SHP77 treated with DMSO at 0.1 percent for 48 hours (cell line): Measurements from ENCODE around the gene UPK3B.
"Not testable (repeated sequence)": the region's sequence is repeated elsewhere in the genome, so short reads cannot be mapped to it uniquely, and the experiment has no call there.

ENCODE experiments used
- DNase-seq: peaks from one replicate; lab custom pipeline; 2025; lab: John Stamatoyannopoulos, UW

Gene UPK3B

DNA sequence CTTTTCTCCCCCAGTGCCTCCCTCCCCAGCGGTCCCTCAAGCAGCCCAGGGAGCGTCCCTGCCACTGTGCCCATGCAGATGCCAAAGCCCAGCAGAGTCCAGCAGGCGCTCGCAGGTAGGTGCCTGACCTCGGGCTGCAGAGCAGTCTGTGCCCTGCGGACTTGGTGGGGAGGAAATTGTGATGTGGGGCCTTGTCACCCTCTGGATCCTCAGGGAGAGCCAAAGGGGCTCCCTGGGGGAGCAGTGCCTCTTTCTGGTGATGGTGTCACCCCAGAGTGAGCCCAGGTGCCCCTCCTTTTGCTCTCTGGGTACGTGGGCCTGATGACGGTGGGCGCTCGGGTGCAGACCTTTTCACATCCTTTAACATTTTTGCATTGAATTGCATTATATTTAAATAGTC, 18.2 kb upstream of the UPK3B start:
- DNase-seq, result not testable (repeated sequence)

DNA sequence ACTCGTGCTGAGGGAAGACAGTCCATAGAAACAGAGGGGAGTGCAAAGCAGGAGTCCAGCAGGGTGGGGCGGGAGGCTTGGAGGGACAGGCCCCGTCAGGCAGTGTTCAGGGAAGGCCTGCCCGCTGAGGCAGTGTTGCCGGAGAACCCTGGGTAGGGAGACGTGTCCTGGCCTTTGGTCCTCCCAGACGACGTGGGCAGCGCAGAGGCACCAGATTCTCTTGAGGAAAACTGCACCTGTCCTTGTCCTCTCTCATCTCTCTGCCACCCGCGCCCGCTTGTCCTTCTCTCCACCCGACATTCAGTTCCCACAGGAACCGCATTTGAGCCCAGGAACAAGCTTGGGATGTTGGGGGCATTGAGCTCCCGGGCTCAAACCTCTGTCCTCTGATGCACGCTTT, 14.6 kb upstream of the UPK3B start:
- DNase-seq, result not testable (repeated sequence)

- DNase-seq, result not testable (repeated sequence)
Observed at GRCh38 chr7:76497918-76498582, 12.3 kb upstream of the UPK3B start.

GRCh38 chr7:76498583-76499200, 11.7 kb upstream of the UPK3B start:
- not testable (repeated sequence) for DNase-seq

DNA sequence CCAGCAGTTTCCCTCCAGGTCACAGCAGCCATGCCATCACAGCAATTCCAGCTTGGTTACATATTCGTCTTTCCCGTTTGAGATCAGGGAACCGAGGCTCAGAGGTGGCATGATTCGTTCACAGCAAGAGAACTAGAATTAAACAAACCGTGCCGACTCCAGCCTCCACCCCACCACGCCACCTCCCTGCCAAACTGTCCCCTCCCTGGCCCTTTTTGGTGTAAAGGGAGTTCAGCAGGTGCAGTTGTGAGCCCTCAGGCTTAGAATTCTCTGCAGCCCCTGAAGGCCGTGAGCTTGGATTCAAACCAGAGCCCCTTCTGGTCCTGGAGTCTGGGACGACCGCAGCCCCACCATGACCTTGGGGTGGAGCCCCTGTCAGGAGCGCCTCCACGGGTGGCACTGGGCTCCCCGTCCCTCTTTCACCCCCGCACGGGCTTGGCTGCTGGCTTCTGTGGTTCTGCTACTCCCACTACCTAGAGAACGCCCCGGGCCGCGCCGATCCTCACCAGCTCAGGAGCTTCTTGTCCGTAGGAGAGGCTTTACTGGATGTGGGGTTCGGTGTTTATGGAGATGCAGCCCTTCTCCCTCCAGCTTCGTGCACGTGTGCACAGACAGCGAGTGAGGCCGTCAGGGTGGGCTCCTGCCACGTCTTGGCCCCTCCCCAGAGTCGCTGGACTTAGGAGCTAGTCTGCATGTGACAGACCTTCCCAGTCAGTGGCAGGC, 11.0 kb upstream of the UPK3B start:
- not testable (repeated sequence) for DNase-seq

GRCh38 chr7:76499924-76500241, 10.5 kb upstream of the UPK3B start:
- DNase-seq, result not testable (repeated sequence)

- DNase-seq, result not testable (repeated sequence)
Observed at GRCh38 chr7:76502224-76502623, 8.1 kb upstream of the UPK3B start.

DNA sequence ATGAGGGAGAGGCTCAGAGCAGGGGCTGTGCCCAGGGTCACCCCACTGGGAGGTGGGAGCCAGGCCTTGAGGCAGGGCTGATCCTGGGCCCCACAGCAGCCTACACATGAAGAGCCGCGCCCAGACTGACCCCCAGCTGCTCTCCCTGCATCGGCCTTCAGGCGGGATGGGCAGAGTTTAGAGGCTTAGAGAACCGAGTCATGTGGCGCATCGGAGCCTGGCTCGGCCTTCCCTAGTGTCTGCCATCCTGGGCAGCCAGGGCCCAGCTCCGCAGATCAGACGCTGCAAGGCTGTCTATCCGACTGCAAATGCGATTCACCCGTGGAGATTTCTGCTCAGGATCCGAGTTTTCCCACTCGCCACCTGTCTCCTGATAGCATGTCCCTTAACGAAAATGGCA, 7.5 kb upstream of the UPK3B start:
- not testable (repeated sequence) for DNase-seq

DNA sequence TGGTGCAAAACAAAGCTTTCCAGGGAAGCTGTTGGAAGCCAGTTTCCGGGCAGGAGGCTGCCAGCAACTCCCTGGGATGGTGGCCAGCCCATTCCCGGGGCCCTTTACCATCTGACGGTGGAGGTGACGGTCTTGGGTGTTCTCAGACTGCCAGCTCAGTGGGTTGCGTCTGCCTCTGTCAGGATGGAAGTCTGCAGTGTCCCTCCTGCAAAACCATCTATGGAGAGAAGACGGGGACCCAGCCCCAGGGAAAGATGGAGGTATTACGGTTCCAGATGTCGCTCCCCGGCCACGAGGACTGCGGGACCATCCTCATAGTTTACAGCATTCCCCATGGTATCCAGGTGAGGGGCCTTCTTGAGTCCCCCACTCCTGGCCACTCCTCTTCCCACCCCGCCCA, 7.1 kb upstream of the UPK3B start:
- DNase-seq, result not testable (repeated sequence)

DNA sequence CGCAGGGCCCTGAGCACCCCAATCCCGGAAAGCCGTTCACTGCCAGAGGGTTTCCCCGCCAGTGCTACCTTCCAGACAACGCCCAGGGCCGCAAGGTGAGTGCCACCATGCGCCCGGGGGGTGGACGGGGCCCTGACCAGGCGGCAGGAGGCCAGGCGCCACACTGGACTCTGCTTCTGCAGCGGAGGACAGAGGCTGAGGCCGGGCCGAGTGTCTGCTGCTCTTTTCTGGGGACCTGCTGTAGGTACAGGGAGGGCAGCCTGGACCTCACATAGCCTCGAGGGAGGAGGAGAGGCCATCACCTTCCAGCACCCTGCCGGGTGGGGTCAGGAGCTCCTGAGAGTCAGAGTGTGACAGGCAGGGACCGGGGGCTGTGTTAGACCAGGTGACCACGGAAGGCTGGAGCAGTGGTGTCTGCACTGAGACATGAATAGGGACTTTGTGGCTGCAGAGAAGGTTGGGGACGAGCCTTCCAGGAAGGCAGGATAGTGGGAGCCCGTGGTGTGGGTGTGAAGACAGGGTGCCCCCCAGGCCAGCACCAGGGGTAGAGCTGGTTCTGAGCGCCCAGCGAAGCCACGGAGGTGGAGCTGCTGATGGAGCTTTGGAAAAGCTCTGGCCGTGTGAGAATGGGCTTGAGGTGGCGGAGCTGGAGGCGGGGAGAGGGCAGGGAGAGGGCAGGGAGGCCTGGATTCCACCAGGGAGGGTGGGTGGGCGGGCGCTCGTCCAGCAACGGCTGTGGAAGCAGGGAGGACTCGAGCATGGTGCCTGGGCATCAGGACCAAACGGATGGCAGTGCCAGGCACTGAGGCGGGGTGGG, 5.8 kb upstream of the UPK3B start:
- not testable (repeated sequence) for DNase-seq

- DNase-seq, result no peak
Observed at GRCh38 chr7:76505168-76506080, 4.9 kb upstream of the UPK3B start.

- no peak for DNase-seq
Observed at GRCh38 chr7:76506081-76506440, 4.3 kb upstream of the UPK3B start.

- DNase-seq, result not testable (repeated sequence)
Observed at GRCh38 chr7:76506643-76507042, 3.7 kb upstream of the UPK3B start.

GRCh38 chr7:76507723-76508406, 2.5 kb upstream of the UPK3B start:
- DNase-seq, result no peak

- DNase-seq, result not testable (repeated sequence)
Observed at GRCh38 chr7:76511200-76511910, 1.0 kb downstream of the UPK3B start.

GRCh38 chr7:76511911-76512885, 1.8 kb downstream of the UPK3B start:
- DNase-seq, result not testable (repeated sequence)

- no peak for DNase-seq
Observed at GRCh38 chr7:76512941-76513816, 2.8 kb downstream of the UPK3B start.
